A673 (cell line): Measurements from ENCODE around the gene ROCK1.

ENCODE experiments used
- CTCF ChIP-seq: fragments of 300-800, 200-600 bp; sonication (generic); conservative IDR thresholded peaks from 2 replicates; pipeline ENCODE4 v1.5.1; 2017; ENCODE audit warnings: low read depth, mild to moderate bottlenecking, antibody characterized with exemption, low read length, moderate library complexity, mixed read lengths
- EZH2 ChIP-seq: fragments of 200-600 bp; sonication (generic); IDR thresholded peaks from 2 replicates; pipeline ENCODE4 v1.6.1; 2017; ENCODE audit warnings: borderline replicate concordance, low read depth, mild to moderate bottlenecking, mixed read lengths, antibody characterized with exemption, low read length; ENCODE audit not compliant: poor library complexity, severe bottlenecking

GRCh38 chr18:21123290-21123926 is 11.8 kb upstream of the ROCK1 start:
- no peak for TF ChIP-seq EZH2
- TF ChIP-seq CTCF, result no peak
